NCI-H524 treated with DMSO at 0.1 percent for 48 hours (cell line): ENCODE data around the gene AMBRA1.

ENCODE experiments used
- DNase-seq: peaks from one replicate; lab custom pipeline; 2025; lab: John Stamatoyannopoulos, UW

Gene AMBRA1

GRCh38 chr11:46367244-46367915, 226.4 kb downstream of the AMBRA1 start:
- DNase-seq: no peak

GRCh38 chr11:46366661-46367161, 227.1 kb downstream of the AMBRA1 start:
- no peak for DNase-seq

- DNase-seq: no peak
Measured at GRCh38 chr11:46366260-46366659, 227.6 kb downstream of the AMBRA1 start.

GRCh38 chr11:46364791-46365190, 229.0 kb downstream of the AMBRA1 start:
- DNase-seq: no peak

GRCh38 chr11:46364056-46364455, 229.8 kb downstream of the AMBRA1 start:
- DNase-seq: no peak

- no peak for DNase-seq
Measured at GRCh38 chr11:46363455-46364005, 230.3 kb downstream of the AMBRA1 start.

- no peak for DNase-seq
Measured at GRCh38 chr11:46363031-46363407, 230.8 kb downstream of the AMBRA1 start.

GRCh38 chr11:46362156-46363030, 231.4 kb downstream of the AMBRA1 start:
- no peak for DNase-seq

GRCh38 chr11:46361283-46362155, 232.3 kb downstream of the AMBRA1 start:
- DNase-seq: no peak

- DNase-seq: no peak
Measured at GRCh38 chr11:46360878-46361277, 232.9 kb downstream of the AMBRA1 start.

- DNase-seq: no peak
Measured at GRCh38 chr11:46359953-46360352, 233.9 kb downstream of the AMBRA1 start.

GRCh38 chr11:46357483-46357936, 236.3 kb downstream of the AMBRA1 start:
- no peak for DNase-seq

GRCh38 chr11:46356924-46357482, 236.8 kb downstream of the AMBRA1 start:
- no peak for DNase-seq

GRCh38 chr11:46353698-46354097, 240.1 kb downstream of the AMBRA1 start:
- no peak for DNase-seq

GRCh38 chr11:46352063-46352841, 241.6 kb downstream of the AMBRA1 start:
- DNase-seq: no peak

GRCh38 chr11:46351606-46352005, 242.2 kb downstream of the AMBRA1 start:
- no peak for DNase-seq

- no peak for DNase-seq
Measured at GRCh38 chr11:46351148-46351547, 242.7 kb downstream of the AMBRA1 start.

GRCh38 chr11:46350695-46351094, 243.1 kb downstream of the AMBRA1 start:
- no peak for DNase-seq

- no peak for DNase-seq
Measured at GRCh38 chr11:46348566-46349401, 245.0 kb downstream of the AMBRA1 start.
